ENCODE measurements around the gene HS3ST3B1. TPM values are rescaled to one million over a fixed set of nuclear protein-coding genes. Genes with fewer than 3 reads are reported as not detected.

HS3ST3B1 gene
- total RNA-seq, 1 experiment from 2014 or later: 0.59 TPM

DNA sequence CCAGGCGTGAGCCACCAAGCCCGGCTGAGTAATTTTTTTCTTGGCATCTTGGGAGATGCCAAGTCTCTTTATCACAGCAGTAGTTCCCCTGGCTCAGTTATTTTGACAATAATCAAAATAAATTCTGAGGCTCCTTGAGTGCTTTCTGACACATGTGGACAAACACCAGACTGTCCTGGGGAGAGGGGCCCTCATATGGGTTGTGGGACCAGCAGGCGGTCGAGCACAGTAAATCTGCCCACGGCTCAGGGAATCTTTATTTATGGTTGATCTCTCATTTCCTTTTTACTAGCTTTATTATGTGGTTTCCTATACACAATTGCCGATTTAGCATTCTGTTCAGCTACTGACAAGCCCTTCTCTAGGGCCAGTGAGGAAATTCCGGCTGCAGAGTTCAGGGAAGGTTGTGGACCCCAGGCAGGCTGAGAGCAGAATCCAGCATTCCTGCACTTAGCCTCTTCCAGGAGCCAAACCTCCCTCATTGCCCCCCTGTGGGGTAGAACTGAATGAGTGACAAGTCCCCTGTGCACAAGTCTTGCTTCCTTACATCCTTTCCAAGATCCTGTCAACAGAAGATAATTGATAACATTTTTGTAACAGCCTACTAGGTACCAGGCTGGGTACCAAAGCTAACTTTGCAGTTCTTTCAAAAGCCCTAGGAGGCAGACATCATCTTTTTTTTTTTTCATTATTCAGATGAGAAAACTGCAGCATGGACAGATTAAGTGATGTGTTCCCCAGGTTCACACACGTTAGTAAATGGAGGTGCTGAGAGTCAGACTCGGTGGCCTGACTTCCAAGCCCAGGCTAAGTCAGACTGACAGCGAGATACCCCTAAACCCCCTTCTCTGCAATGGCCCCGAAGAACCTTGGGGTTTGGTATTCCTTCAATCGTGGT, 40.2 kb downstream of the HS3ST3B1 start:
- BruUV-seq (replicated peaks): no TSS peak
- no peaks in the 10 kb centered on the region for H3K4me1 ChIP-seq (ENCODE audit: control insufficient read depth, insufficient read depth, low read length)
- H3K4me3 ChIP-seq (ENCODE audit: low read depth in 2 of 2, low read length in 2 of 2): no peak overlapping the region
- CTCF ChIA-PET: no interaction called here
- H3K27ac ChIP-seq (ENCODE audit: low read length): no peak overlapping the region
- in situ Hi-C loops (cut with HindIII; ENCODE audit: low pct_unique_long_range_greater_than_20kb, low sequenced_read_pairs): no loop called here
- no peaks in the 10 kb centered on the region for H3K36me3 ChIP-seq (ENCODE audit: control insufficient read depth, insufficient read depth, low read length)
- intact Hi-C loops (cut with micrococcal nuclease; ENCODE audit: unreplicated experiment): no loop called here
- H3K27me3 ChIP-seq (ENCODE audit: control insufficient read depth, insufficient read depth, low read length): no peaks in the 10 kb centered on the region; the same call in 1 of the 2 replicates
- DNase-seq (ENCODE audit: low read depth, low spot score) (no peak), ATAC-seq (no peak)
- TF ChIP-seq SIN3A (IDR thresholded peaks at IDR 0.05; ENCODE audit: borderline replicate concordance, insufficient read depth, low read depth, low read length) (no peak), CTCF (IDR thresholded peaks at IDR 0.05) (no peak), TCF7L2 (IDR thresholded peaks at IDR 0.05; ENCODE audit: low read depth, low read length) (no peak), POLR2AphosphoS5 (IDR thresholded peaks at IDR 0.05; ENCODE audit: low read depth, low read length) (no peak)
- TF ChIP-seq, protein P1, sequence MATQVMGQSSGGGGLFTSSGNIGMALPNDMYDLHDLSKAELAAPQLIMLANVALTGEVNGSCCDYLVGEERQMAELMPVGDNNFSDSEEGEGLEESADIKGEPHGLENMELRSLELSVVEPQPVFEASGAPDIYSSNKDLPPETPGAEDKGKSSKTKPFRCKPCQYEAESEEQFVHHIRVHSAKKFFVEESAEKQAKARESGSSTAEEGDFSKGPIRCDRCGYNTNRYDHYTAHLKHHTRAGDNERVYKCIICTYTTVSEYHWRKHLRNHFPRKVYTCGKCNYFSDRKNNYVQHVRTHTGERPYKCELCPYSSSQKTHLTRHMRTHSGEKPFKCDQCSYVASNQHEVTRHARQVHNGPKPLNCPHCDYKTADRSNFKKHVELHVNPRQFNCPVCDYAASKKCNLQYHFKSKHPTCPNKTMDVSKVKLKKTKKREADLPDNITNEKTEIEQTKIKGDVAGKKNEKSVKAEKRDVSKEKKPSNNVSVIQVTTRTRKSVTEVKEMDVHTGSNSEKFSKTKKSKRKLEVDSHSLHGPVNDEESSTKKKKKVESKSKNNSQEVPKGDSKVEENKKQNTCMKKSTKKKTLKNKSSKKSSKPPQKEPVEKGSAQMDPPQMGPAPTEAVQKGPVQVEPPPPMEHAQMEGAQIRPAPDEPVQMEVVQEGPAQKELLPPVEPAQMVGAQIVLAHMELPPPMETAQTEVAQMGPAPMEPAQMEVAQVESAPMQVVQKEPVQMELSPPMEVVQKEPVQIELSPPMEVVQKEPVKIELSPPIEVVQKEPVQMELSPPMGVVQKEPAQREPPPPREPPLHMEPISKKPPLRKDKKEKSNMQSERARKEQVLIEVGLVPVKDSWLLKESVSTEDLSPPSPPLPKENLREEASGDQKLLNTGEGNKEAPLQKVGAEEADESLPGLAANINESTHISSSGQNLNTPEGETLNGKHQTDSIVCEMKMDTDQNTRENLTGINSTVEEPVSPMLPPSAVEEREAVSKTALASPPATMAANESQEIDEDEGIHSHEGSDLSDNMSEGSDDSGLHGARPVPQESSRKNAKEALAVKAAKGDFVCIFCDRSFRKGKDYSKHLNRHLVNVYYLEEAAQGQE (IDR thresholded peaks at IDR 0.05; ENCODE audit: insufficient read depth in 1 of 2, low read depth in 2 of 2, low read length in 1 of 2): no peak
- H3K9me3 ChIP-seq (ENCODE audit: control insufficient read depth, insufficient read depth, low read depth, low read length): no peaks in the 10 kb centered on the region
- POLR2A ChIA-PET: no interaction called here

GRCh38 chr17:14341866-14342265, 41.0 kb downstream of the HS3ST3B1 start:
- ChIA-PET POLR2A (no interaction called here), CTCF (no interaction called here)
- H3K27ac ChIP-seq (ENCODE audit: low read length): no peak overlapping the region
- no peaks in the 10 kb centered on the region for H3K36me3 ChIP-seq (ENCODE audit: control insufficient read depth, insufficient read depth, low read length)
- no TSS peak for BruUV-seq (replicated peaks)
- H3K4me1 ChIP-seq (ENCODE audit: control insufficient read depth, insufficient read depth, low read length): no peaks in the 10 kb centered on the region
- TF ChIP-seq POLR2AphosphoS5 (IDR thresholded peaks at IDR 0.05; ENCODE audit: low read depth, low read length) (no peak), SIN3A (IDR thresholded peaks at IDR 0.05; ENCODE audit: borderline replicate concordance, insufficient read depth, low read depth, low read length) (no peak), TCF7L2 (IDR thresholded peaks at IDR 0.05; ENCODE audit: low read depth, low read length) (no peak), CTCF (IDR thresholded peaks at IDR 0.05) (no peak)
- TF ChIP-seq, protein P1 (IDR thresholded peaks at IDR 0.05; ENCODE audit: insufficient read depth in 1 of 2, low read depth in 2 of 2, low read length in 1 of 2): no peak
- no peaks in the 10 kb centered on the region for H3K9me3 ChIP-seq (ENCODE audit: control insufficient read depth, insufficient read depth, low read depth, low read length)
- DNase-seq (ENCODE audit: low read depth, low spot score) (no peak), ATAC-seq (no peak)
- in situ Hi-C loops (cut with HindIII; ENCODE audit: low pct_unique_long_range_greater_than_20kb, low sequenced_read_pairs) (no loop called here), intact Hi-C loops (cut with micrococcal nuclease; ENCODE audit: unreplicated experiment) (no loop called here)
- H3K4me3 ChIP-seq (ENCODE audit: low read depth in 2 of 2, low read length in 2 of 2): no peak overlapping the region
- H3K27me3 ChIP-seq (ENCODE audit: control insufficient read depth, insufficient read depth, low read length): no peaks in the 10 kb centered on the region; the same call in 1 of the 2 replicates

All from Panc1 (cell line).